ENCODE results near the gene PINK1. TPM values are rescaled to one million over a fixed set of nuclear protein-coding genes. Genes with fewer than 3 reads are reported as not detected.

PINK1 gene
- total and polyA plus RNA-seq, 2 of the 13 experiments (the other 11 are each of a cell fraction or from before 2014, with no cell fraction given): 15.3 to 16.1 TPM

- 0 out of 2 replicates have a peak, but pooled peaks have one; percentile 5 for TF ChIP-seq AHR (CRISPR knock-in tag; IDR thresholded peaks at IDR 0.05)
- TF ChIP-seq HOMEZ (CRISPR knock-in tag; IDR thresholded peaks at IDR 0.05; ENCODE audit: low read depth): peak; percentile 58; the same call in 1 of the 2 replicates
- TF ChIP-seq ARID5B (CRISPR knock-in tag; IDR thresholded peaks at IDR 0.05): peak; percentile 48; the same call in 1 of the 2 replicates
- peak; percentile 35; the same call in 1 of the 2 replicates for TF ChIP-seq ZNF281 (CRISPR knock-in tag; IDR thresholded peaks at IDR 0.05; ENCODE audit: borderline replicate concordance)
- no peak for TF ChIP-seq RBAK (CRISPR knock-in tag; IDR thresholded peaks at IDR 0.05)
- TF ChIP-seq NPAS2 (CRISPR knock-in tag; IDR thresholded peaks at IDR 0.05; ENCODE audit: borderline replicate concordance): no peak
- no peak for TF ChIP-seq DMTF1 (CRISPR knock-in tag; IDR thresholded peaks at IDR 0.05)
- TF ChIP-seq MXI1 (IDR thresholded peaks at IDR 0.05; ENCODE audit: borderline replicate concordance, low read depth, low read length): peak; percentile 76; the same call in 1 of the 3 replicates
- peak; percentile 27; the same call in 1 of the 2 replicates for TF ChIP-seq ZNF205 (CRISPR knock-in tag; IDR thresholded peaks at IDR 0.05)
- no peak for TF ChIP-seq ZNF383 (CRISPR knock-in tag; IDR thresholded peaks at IDR 0.05; ENCODE audit: borderline replicate concordance)
- TF ChIP-seq SSRP1 (CRISPR knock-in tag; IDR thresholded peaks at IDR 0.05): no peak
- TF ChIP-seq ZNF589 (CRISPR knock-in tag; conservative IDR thresholded peaks at IDR 0.05): no peak
- peak; percentile 52 for TF ChIP-seq KDM6A (CRISPR knock-in tag; IDR thresholded peaks at IDR 0.05; ENCODE audit: low read depth)
- TF ChIP-seq MXD4 (CRISPR knock-in tag; IDR thresholded peaks at IDR 0.05): peak; percentile 91
- peak; percentile 34; the same call in 1 of the 2 replicates for TF ChIP-seq TAF1 (CRISPR knock-in tag; IDR thresholded peaks at IDR 0.05)
- no peak for TF ChIP-seq MAZ (IDR thresholded peaks at IDR 0.05; ENCODE audit: borderline replicate concordance, low read depth, low read length)
- TF ChIP-seq MAZ (CRISPR knock-in tag; IDR thresholded peaks at IDR 0.05; ENCODE audit: low read depth): peak; percentile 78
- peak; percentile 76 for TF ChIP-seq ASH2L (IDR thresholded peaks at IDR 0.05; ENCODE audit: insufficient read length, low read depth, low read length)
Measured at GRCh38 chr1:20633190-20634064, at the start of gene PINK1 (continued).

All from HepG2 (cell line).